Activated CD4-positive, alpha-beta T cell treated with anti-CD3 and anti-CD28 coated beads, Interleukin-10, Interleukin-2, amounts not matched to agents 100 ng/mL and 50 ng/mL, durations not matched to agents 16 hours and 8 hours (primary cell): ENCODE data around the gene REXO1.
"Not testable (repeated sequence)": the region's sequence is repeated elsewhere in the genome, so short reads cannot be mapped to it uniquely, and the experiment has no call there.

Source experiments
- DNase-seq: peaks from one replicate; pipeline ENCODE4 v3.0.0-alpha.2; 2020

Gene REXO1

DNA sequence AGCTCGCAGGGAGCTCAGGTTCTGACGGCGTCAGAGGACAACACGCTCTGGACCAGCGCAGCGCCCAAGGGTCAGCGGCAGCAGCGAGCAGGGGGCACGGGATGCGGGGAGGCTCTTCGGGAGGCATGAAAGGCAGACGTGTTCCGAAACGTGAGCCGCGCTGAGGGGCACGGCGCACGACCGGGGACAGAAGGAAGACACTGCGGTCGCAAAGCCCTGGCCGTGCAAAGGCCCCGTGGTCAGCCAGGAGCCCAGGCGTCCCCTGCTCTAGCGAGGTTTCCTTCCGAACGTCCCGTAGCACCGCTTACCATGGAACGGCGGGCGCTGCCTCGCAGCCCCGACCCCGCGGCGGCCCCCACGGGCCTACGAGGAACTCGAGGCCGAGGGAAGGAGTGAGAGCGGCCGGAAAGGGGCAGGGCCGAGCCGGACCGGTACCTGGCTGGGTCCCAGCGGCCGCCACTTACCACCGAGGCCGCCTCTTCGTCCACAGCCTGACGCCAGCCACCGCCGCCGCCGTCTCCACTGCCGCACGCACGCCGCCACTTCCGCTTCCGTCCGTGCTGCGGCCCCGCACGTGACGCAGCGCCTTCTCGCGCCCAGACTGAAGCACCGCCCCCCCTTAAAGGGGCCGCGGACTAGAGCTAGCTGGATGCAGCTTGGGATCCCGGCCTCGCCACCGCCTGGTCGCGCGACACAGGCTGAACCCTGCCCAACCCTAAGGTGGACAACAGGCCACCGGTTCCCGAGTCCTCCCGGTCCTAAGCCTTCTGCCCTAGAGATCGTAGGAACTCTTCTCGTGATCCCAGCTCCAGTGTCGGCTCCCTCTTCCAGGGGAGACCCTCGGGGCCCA is 27.6 kb upstream of the REXO1 start:
- peak; percentile 94 for DNase-seq

DNA sequence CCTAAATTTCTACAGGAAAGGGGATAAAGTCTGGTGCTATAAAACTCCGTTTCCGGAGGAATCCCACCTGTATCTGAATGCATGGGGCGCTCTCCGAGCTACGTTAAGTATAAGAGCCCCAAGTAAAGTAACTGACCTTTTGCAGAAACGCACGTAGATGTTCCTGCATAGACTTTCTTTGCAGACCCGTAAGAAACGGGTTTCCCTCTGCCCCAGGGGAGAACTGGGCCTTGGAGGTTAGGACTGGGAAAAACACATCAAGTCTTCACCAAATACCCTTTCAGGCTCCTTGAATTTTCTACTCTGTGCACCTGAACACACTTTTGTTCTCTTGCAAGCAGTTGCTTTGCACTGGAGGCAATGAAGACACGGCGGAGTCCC is 27.0 kb upstream of the REXO1 start:
- DNase-seq = not testable (repeated sequence)

DNA sequence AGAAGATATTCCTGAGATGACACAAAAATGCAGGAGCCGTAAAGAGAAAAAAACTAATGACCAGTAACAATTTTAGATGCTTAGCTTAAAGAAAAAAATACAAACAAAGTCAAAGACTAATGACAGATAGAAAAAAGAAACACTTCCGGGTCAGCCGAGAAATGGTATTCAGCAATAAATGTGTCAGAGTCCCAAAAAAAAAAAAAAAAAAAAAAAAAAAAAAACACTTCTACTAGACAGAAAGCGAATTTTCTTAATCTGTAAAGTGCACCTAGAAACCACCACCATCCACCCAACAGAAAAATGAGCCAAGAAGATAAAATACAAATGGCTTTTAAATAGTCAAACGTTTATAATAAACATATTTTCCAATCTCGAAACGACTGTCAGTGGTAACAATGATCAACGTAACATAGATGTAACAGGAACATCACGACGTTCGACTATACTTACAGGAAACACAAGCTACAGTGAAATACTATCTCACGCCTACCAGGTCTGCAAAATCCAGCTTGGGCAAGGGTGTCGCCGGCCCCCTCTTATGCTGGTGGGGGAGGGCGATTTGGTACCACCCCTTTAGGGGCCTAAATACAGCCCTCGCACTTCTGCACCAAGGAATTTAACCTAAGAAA is 26.4 kb upstream of the REXO1 start:
- DNase-seq = peak; percentile 56

DNA sequence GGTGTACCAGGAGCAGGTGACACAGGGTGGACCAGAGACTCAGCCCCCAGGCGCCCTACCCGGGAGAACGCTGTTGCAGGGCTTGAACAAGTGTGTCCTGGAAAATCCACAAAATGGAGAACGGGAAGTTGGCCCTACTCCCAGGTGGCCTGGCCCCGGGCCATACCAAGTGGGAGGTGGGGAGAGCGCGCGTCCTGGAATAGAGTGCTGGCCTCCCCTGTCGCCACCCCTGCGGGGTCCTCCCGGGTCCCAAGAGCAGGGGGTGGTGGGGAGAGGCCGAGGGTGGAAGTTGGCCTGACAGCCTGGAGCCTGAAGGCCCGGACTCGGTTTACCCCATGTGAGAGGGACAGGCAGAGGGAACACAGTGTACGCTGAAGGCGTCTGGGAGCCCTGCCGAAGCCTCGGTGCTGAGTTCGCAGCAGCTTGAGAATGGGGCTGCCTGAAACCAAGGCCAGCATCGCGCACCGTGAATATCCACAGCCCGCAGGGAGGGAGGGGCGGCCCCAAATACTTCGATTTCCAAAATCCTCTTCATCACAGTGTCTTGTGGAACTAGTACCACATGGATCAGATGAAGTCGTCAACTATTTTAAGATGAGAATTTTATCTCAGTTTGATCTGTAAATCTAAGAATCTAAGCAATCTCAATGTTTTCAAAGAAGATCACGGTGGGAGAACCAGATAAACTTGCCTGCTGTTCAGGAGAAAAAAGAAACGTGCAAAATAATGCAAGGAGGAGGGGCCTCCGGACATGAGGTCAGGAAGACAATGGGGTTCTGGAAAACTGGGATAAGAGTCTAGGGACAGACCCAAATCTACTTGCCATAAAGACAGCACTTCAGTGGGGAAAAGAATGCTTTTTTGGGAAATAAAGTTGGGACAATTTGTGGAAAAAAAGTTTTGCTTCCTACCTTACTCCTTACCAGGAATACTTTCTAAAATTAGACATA is 25.5 kb upstream of the REXO1 start:
- no peak for DNase-seq

DNA sequence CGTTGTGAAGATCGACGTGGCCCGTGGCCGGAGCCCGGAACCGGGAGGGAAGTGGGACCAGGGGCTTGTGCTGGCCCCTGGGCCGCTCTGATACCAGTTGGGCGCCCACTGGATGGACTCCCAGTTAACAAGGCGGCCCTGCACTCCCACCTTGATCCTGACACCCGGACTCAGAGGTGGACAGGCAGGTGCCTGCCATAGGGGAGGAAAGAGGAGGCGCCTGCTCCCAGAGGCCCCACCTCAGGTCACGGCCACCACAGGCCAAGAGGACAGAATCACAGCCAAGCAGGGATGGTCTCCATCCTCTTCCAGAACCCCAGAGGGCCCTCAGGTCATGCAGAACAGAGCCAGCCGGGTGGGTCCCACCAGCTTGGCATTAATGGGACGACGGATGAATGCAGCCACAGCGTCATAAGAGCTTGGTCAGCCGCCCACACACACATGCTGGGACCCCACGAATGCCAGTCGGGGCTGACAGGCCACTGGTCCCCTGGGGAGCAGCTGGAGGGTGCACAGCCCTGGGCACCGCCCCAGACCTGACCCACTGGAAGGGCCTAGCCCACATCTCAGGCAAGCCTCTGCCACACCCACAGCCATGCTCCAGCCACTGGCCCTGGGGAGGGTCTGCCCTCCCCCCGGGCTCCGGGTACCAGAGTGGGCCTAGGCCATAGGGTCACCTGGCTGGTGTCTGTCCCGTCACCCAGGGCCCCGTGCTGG is 24.7 kb upstream of the REXO1 start:
- no peak for DNase-seq

DNA sequence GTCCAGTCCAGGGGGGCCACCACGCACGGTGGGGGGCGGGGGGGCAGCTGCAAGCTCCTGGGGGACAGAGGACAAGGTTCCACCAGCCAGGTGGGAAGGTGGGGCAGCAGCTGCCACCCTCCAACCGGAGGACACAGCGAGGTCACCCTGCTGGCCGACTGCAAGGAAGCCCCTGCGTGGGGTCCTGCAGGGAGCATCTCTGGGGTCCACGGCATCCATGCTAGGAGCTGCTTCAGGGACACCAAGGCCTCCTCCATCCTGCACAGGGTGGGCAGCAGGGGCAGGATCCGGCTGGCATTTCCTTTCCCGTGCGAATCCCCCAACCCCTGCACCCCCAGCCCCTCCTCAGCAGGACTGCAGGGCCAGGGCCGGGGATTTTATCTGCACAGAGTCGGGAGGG is 23.3 kb upstream of the REXO1 start:
- no peak for DNase-seq

DNA sequence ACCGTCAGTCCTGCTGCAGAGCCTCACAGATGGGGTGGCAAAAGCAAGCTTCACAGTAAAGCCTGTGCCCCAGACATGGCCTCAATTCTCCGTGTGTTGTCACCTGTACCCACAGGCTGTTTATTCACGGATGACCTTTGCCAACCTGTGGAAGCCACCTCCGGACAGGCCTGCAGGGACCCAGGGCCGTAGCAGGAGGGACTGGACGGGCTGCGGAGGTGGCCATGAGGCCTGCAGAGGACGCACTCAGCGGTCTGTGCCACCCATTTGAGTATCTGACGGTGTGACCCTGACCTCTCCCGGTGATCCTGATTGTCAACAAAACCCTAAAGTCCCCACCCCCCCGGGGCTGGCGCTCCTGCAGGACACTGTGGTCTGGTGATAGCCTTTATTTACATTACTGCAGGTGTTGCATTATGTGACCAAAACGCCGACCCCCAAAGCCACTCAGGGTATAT is 22.9 kb upstream of the REXO1 start:
- no peak for DNase-seq

DNA sequence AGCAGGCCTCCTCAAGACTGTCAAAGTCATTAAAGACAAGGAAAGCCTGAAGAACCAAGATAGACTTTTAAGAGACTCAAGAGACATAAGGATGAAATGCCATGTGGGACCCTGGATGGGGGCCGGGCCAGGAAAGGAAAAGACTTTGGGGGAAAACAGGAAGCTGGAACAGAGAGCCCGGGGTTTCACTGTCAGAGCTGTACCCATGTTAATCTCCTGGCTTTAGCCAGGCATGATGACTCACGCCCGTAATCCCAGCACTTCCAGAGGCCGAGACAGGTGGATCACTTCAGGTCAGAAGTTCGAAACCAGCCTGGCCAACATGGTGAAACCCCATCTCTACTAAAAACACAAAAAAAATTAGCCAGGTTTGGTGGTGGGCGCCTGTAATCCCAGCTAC is 20.7 kb upstream of the REXO1 start:
- no peak for DNase-seq

DNA sequence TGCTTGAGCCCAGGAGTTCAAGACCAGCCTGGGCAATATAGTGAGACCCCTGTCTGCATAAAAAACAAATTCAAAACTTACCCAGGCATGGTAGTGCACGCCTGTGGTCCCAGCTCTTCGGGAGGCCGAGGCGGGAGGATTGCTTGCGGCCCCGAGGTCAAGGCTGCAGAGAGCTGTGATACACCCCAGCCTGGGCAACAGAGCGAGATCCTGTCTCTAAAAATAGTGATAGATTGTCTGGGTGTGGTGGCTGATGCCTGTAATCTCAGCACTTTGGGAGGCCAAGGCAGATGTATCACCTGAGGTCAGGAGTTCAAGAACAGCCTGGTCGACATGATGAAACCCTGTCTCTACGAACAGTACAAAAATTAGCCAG is 19.1 kb upstream of the REXO1 start:
- no peak for DNase-seq

DNA sequence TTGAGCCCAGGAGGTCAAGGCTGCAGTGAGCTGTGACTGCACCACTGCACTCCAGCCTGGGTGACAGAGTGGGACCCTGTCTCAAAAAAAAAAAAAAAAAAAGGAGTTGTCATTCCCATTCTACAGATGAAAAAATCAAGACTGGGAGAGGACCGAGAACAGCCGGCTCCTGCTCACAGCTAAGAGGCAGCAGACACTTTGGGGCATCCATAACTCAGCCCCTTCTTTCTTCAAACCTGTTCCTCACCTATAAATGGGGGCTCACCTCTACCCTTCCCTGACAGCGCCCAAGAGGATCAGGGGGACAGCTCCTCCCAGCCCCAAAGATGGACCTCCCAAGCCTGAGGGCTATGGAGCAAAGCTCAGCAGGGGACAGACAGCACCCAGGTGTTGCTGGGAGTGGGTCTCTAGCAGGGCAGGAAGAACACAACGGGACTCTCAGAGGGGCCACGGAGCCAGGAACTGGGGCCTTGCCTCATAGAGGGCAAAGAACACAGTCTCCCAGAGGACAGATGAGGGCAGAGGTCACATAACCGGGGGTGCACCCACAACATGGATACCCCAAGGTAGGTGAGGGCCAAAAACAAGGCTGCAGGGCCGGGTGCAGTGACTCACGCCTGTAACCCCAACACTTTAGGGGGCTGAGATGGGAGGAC is 18.5 kb upstream of the REXO1 start:
- DNase-seq = no peak

DNA sequence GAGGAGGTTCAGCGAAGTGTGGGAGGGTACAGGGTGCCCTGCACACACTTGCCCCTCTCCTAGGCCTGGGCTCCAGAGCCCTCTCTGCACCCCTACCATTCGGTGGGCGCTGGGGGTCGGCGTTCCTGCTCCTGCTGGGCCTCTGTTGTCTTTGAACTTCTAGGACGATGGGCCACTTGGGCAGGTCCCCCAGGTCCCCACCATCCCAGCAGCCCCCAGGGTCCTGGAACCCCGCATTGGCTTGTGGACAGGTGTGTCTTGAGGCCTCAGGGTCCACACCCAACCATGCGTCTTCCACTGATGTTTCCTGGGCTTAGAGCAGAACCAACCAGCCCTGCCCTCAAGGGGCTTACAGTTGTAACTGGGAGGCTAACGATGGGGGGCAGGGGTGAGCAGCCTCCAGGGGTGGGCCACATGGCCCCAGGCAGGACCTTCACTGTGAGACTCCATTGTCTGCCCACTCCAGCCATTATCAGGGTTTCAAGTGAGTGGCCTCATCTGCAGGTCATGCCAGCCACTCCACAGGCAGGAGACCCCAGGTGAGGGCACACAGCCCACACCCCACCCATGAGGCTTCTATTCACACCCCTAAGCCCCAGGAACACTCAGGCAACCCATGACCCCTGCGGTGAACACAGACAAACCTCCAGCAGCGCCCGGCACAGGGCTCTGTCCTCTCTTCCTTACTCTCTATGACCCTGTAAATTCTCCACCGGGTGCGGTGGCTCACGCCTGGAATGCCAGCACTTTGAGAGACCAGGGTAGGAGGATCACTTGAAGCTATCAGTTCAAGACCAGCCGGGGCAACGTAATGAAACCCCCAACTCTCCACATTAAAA is 17.1 kb upstream of the REXO1 start:
- DNase-seq = no peak

DNA sequence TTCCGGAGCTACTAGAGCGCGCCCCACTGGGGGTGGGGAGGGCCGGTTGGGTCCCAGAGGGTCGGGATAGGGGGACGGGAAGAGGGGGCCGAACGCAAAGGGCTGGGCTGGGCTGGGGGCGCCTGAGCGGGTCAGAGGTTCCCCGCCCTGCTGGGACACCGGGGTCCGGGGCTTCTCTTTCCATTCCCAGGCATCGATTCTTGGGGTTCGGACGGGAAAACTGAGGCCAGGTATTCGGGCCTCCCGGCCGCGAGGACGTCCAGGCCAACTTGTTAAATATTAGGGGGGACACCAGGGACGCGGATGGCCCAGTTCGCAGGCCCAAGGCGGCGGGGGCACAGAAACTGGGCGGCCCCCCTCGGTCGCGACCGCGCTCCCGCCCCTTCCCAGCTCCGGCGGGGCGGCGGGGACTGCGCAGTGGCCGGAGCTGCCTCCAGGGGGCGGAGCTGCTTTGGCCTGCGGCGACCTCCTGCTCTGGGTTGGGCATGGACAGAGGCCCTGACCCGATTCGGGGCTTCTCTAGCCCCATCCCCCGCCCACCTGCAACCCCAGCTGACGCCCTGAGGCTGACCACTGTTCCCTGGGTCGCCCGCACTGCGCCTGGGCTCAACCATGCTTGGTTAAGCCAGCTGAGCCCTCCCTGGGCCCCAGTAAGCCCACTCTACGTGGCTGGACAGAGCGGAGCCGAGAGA is 16.3 kb upstream of the REXO1 start:
- DNase-seq = peak; percentile 78

DNA sequence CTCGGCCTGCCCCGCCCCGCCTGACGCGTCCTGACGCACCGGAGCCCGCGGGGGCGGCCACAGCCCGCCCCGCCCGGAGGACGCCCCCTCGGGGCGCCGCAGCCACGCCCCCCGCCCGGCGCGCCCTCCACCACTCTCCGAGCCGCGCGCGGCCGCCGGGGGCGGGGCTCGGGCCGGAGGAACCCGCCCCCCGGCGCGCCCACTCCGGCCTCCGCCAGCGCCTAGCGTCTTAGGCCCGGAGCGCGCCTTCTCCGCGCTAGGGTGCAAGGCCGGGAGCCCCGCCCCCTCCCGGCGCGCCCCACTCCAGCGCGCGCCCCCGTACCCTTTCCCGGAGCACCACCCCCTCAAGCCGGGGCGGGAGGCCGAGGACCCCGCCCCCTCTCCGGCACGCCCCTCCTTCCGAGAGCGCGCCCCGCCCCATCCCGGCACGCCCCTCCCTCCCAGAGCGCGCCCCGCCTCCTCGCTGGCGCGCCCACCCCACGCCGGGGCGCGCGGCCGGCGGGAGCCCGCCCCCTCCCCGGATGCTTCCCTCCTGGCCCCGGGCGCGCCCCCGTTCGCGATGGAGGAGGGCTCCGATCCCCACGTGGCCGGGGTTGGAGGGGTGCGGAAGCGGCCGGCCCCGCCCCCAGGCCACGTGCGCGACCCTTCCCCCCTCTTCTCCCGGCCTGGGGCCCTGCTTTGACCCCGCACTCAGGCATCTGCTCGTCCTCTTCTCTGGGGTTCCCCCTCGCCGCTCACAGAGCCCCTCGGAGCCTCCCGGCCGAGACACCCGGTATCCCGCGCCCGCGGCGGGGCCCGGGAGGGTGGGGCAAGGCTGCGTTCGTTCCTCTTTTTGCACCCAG is 15.6 kb upstream of the REXO1 start:
- peak; percentile 96 for DNase-seq

DNA sequence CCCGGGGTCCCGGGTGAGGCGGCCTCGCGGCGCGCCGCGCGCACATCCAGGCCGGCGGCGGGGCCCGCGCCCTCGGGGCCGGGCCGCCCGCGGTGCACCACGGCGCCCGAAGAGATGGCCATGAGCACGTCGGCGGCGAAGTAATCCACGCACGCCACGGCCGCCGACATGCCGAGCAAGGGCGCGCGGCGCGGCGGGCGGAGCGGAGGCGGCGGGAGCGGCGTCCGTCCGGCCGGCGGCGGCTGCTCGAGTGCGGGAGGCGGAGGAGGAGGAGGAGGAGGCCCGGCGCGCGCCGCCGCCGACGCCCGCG is 15.0 kb upstream of the REXO1 start, which contains the start of gene KLF16:
TSS of gene KLF16 (minus strand) at position 252 of the 310 bp plus-strand sequence. CDS start at position 170, 82 bp downstream.
- DNase-seq = no peak

DNA sequence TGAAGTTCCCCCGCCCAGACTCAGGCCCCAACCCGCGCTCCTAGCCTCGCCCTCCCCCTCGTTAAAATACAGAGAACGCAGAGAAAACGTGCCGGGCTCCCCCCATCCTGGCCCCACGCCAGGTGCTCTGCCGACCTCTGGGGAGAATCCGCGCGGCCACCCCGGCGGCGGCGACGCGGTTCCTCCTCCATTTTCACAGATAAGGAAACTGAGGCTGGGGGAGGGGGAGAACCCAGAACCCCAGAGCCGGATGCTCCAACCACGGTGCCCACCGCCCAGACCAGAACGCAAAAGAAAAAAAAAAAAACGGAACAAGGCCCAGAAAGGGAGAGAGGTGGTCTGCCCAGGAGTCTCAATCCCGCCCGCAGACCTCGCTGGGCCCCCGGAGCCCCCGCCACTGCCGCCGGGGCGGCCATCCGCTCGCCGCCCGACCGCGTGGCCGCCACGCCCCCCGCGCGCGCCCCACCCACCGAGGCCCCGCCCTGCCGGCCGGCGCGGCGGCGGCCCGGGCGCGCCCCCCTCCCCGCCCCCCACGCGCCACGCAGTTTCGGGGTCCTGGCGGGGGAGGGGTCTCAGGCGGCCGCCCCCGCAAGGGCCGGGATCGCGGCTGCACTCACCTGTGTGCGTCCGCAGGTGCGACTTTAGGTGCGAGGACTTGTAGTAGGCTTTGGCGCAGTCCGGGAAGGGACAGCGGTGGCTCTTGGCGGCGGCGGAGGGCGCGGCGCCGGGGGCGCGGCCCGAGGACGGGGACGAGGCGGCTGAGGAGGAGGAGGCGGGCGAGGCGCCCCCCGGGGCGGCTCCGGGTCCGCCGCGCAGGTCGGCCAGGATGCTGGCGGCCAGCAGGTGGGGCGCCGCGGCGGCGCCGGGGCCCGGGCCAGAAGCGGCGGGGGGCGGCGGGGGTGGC is 14.4 kb upstream of the REXO1 start:
- peak; percentile 56 for DNase-seq

DNA sequence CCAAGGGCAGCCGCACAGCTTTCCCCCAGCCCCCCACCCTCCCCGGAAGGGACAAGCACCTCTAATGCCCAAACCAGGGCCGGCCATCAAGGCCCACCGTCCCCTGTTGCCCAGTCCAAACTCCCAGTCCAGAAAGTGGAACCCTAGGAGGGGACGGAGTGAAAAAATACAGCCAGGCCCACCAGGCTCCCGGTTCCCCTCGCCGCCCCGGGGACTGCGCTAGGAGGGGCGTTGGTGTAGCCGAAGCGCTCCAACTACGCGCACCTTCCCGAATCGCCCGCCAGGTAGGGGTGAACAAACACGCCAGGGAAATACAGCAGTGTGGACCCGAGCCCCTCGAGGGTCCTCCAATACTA is 13.8 kb upstream of the REXO1 start:
- no peak for DNase-seq

DNA sequence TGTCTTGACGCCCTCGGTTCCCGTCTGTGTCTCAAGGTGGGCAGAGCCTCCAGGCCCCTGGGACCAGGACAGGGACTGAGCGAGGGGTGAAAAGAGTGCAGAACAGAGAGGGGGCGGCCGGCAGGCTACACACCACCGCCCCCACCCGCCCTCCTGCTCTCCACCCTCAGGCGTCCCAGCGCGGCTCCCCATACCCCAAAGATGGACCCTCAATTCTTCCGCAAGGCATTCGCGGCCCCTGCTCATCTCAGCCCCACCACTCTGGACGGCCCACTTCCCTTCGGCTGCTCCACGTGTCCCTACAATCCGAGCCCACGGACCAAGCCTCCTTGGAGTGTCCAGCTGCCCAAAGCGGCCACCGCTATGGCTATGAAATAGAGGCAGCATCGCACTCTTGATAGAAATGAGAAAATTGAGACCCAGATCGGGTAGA is 13.3 kb upstream of the REXO1 start:
- no peak for DNase-seq

DNA sequence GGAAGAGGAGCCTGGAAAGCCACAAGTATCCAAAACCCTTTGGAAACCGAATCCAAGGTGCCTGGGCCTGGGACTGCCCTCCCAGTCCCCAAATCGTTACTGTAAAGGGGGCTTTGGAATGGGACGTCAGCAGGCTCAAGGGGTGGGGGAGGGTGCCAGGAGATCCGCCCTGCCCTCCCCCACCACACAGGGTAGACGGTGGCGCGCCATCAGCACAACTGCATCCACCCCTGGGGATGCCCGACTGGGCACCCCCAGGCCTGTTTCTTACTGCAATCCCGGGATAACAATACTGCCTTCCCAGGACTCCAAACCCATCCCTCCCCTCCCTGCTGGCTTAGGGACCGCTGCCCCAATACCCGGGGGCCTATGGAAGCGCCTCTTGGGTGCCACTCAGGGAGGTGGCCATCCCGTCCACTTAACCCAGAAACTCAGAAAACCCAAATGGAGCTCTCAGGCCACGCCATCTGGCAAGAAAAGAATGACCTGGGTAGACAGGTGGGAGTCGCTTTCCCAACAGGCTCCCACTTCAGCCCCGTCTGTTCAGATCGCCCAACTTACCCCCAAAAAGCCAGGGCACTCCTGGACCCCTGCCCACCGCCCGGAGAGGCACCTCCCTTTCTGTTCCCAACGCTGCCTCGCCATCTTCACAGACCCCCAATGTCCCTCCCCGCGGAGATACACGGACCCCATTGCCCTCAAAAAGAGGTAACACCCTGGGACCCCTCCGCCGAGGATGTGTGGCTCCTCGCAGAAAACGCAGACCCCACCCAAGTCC is 12.7 kb upstream of the REXO1 start:
- DNase-seq = no peak
